Thyroid gland (tissue), 4 donors: ENCODE results near the gene MYLK2. TPM values are rescaled to one million over a fixed set of nuclear protein-coding genes. Genes with fewer than 3 reads are reported as not detected.

Experiments used
- DNase-seq, 2 donors: peaks; one replicate each; pipeline ENCODE4 v3.0.0-alpha.2; 2019
- H3K27ac ChIP-seq, 3 donors: fragments of 200-600 bp; sonication (generic); 1 replicate in 2 of 3; 2 replicates in 1 of 3; pipeline ENCODE4 v1.5.1; 2016 to 2019; ENCODE audit warnings: mild to moderate bottlenecking in 1 of 3, moderate library complexity in 1 of 3
- H3K27me3 ChIP-seq: fragments of 200-600 bp; sonication (generic); one replicate; pipeline ENCODE4 v1.5.1; 2019
- H3K36me3 ChIP-seq, 2 donors: fragments of 200-600 bp; sonication (generic); one replicate each; pipeline ENCODE4 v1.5.1; 2016 to 2019
- H3K4me1 ChIP-seq, 2 donors: fragments of 200-600 bp; sonication (generic); one replicate each; pipeline ENCODE4 v1.5.1; 2017 to 2019
- H3K4me3 ChIP-seq, 3 donors: fragments of 200-600 bp; sonication (generic); replicated peaks in 1 of 3; 1 replicate in 2 of 3; 2 replicates in 1 of 3; pipeline ENCODE4 v1.5.1; 2016; ENCODE audit warnings: mild to moderate bottlenecking in 1 of 3
- H3K9me3 ChIP-seq: fragments of 200-600 bp; sonication (generic); one replicate; pipeline ENCODE4 v1.5.1; 2017
- POLR2A ChIP-seq, 2 donors: fragments of 450-650 bp; IDR thresholded peaks; one replicate each; pipeline ENCODE4 v1.6.1; 2017; ENCODE audit warnings: antibody characterized with exemption in 2 of 2, mild to moderate bottlenecking in 2 of 2, moderate library complexity in 1 of 2
- WGBS, 2 donors: methylation state at CpG; one replicate each; pipeline ENCODE4 v1.1.5; 2017; 5-methylcytosine and 5-hydroxymethylcytosine counted together
- intact Hi-C: fragments of 100-400 bp; cut with DNase I; formaldehyde crosslinking; loops from one replicate; pipeline ENCODE4 v1.15.1; 2023
- total RNA-seq, 4 donors: library from RNA; depleted of rRNA; stranded (reverse); fragments of >200 nt; gene quantifications; one replicate each; pipeline ENCODE4 v1.2.3, GENCODE V29; 2016
- TF ChIP-seq, protein P1 (sequence below), 6 experiments: fragments of 200-600 bp in 3 of 6; fragments of 450-650 bp in 3 of 6; sonication (generic) in 3 of 6; IDR thresholded peaks; one replicate each; pipeline ENCODE4 v1.5.1; 2016 to 2019; ENCODE audit warnings: antibody characterized with exemption in 6 of 6, mild to moderate bottlenecking in 2 of 6, inconsistent platforms in 1 of 6, moderate library complexity in 1 of 6

MYLK2 gene
- total RNA-seq, 4 donors from 2014 or later, result 0.22 to 0.83 TPM; not detected in 2

DNA sequence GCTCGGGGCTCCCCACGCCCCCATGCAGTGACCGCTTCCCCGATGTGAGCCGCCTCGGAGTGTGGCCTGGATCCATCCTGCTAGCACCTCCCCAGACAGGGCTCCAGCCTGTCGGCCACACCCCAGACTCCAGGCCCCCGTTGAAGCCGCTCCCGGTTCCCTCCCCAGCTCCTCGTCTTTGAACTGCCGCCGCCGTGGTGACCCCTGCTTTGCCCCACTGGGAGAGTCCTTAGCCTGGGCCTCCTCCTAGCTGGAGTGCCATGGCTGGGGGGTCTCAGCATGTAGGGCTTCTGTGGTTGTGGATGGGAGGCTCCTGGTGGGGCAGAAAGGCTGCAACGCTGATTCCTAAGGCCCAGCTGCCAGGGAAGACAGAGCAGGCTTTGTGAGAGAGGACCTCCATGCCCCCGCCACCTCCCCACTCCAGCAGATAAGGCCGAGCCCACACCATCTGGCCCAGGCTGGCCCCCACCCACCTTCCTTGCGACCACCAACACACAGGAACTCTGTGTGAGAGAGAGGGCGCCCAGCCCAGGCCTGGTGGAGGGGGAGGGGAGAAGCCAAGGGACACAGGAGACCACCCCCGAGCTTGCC lies 14.9 kb downstream of the MYLK2 start:
- DNase-seq, result no peak
- Histone ChIP-seq H3K27me3 (no peaks in the 10 kb centered on the region), H3K36me3 (no peaks in the 10 kb centered on the region), H3K4me1 (peaks cover 0 to 32% of the 10 kb centered on the region in 2 donors), H3K4me3 (no peak overlapping the region), H3K9me3 (no peaks in the 10 kb centered on the region), H3K27ac (no peak overlapping the region)
- intact Hi-C loops, result loop anchor here (10.0 kb wide), 2 partner anchors 89 to 199 kb away; partner anchors contain the start of gene COX4I2
- TF ChIP-seq, protein P1, sequence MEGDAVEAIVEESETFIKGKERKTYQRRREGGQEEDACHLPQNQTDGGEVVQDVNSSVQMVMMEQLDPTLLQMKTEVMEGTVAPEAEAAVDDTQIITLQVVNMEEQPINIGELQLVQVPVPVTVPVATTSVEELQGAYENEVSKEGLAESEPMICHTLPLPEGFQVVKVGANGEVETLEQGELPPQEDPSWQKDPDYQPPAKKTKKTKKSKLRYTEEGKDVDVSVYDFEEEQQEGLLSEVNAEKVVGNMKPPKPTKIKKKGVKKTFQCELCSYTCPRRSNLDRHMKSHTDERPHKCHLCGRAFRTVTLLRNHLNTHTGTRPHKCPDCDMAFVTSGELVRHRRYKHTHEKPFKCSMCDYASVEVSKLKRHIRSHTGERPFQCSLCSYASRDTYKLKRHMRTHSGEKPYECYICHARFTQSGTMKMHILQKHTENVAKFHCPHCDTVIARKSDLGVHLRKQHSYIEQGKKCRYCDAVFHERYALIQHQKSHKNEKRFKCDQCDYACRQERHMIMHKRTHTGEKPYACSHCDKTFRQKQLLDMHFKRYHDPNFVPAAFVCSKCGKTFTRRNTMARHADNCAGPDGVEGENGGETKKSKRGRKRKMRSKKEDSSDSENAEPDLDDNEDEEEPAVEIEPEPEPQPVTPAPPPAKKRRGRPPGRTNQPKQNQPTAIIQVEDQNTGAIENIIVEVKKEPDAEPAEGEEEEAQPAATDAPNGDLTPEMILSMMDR (IDR thresholded peaks at IDR 0.05), result no peak
- no peak for TF ChIP-seq POLR2A (IDR thresholded peaks at IDR 0.05)
- WGBS, 2 donors, result 75 to 86% methylated on average over 14 to 17 of the region's 20 CpGs

DNA sequence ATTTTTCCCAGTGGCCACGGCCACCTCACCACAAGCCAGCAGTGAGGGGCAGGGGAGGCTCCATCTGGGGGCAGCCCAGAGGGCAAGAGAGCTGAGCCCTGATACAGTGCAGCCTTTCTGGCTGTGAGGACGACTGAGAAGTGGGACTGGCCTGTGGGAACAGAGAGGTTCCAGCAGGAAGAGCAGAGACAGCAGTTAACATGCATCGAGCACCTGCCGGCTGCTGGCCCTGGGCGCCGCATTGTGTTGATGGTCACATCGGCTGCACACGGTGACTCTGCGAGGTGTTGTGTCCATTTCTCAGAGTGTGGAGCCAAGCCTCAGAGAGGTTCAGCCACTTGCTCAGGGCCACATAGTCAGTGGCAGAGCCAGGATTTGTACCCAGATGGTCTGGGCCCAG lies 16.4 kb downstream of the MYLK2 start:
- Histone ChIP-seq H3K36me3 (no peaks in the 10 kb centered on the region), H3K27me3 (no peaks in the 10 kb centered on the region), H3K4me1 (peaks cover 0 to 32% of the 10 kb centered on the region in 2 donors), H3K27ac (no peak overlapping the region), H3K4me3 (no peak overlapping the region), H3K9me3 (no peaks in the 10 kb centered on the region)
- no peak for DNase-seq
- 68 to 88% methylated on average over 4 to 6 of the region's 9 CpGs for WGBS, 2 donors
- no peak for TF ChIP-seq POLR2A (IDR thresholded peaks at IDR 0.05)
- TF ChIP-seq, protein P1 (IDR thresholded peaks at IDR 0.05), result no peak
- intact Hi-C loops, result loop anchor here (10.0 kb wide), 2 partner anchors 91 to 201 kb away; partner anchors contain the start of gene COX4I2

DNA sequence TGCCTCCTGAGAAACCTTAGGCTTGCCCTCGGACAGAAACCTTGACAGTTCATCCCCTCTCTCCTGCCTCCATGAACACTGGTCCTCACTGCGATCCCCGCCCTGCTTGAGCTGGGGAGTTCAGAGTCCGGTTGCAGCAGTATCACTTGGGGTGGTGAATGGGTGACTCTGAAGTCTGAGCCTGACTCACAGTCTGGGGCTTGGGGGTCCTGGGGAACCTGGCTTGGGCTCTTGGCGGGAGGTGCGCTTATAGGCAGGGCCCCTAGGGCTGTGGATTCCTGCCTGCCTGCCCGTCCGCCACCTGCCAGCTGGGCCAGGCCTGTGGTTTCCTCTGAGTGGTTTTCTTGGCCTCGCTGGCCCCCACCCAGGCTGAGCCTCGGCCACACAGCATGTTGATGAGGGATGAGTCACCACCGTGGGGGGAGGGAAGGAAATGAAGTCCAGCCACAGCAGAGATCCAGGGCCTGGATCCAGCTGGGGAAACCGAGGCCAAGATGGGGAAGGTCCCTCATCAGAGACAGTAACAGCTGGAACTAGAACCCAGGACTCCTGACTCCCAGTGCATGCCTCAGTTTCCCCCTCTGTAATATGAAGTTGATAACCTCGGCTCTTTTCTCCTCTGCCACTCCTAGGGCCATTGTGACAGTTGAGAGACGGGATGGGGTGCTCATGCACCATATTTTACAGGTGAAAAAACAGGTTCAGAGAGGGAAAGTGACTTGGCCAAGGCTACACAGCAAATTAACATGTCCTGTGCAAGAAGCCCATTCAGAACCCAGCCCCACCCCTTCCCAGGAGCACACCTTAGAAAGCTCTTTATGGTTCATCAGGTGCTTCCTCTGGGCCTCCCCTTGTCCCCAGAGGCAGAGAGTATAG lies 17.1 kb downstream of the MYLK2 start:
- DNase-seq, result peak; percentile 46 to 55
- no peak overlapping the region for H3K4me3 ChIP-seq
- H3K4me1 ChIP-seq, result peaks cover 0 to 32% of the 10 kb centered on the region in 2 donors
- intact Hi-C loops, result loop anchor here (10.0 kb wide), 2 partner anchors 91 to 201 kb away; partner anchors contain the start of gene COX4I2
- H3K27me3 ChIP-seq, result no peaks in the 10 kb centered on the region
- no peaks in the 10 kb centered on the region for H3K9me3 ChIP-seq
- no peaks in the 10 kb centered on the region for H3K36me3 ChIP-seq
- TF ChIP-seq, protein P1 (IDR thresholded peaks at IDR 0.05), result no peak
- TF ChIP-seq POLR2A (IDR thresholded peaks at IDR 0.05), result no peak
- no peak overlapping the region for H3K27ac ChIP-seq
- 55 to 69% methylated on average over 6 to 11 of the region's 14 CpGs for WGBS, 2 donors

DNA sequence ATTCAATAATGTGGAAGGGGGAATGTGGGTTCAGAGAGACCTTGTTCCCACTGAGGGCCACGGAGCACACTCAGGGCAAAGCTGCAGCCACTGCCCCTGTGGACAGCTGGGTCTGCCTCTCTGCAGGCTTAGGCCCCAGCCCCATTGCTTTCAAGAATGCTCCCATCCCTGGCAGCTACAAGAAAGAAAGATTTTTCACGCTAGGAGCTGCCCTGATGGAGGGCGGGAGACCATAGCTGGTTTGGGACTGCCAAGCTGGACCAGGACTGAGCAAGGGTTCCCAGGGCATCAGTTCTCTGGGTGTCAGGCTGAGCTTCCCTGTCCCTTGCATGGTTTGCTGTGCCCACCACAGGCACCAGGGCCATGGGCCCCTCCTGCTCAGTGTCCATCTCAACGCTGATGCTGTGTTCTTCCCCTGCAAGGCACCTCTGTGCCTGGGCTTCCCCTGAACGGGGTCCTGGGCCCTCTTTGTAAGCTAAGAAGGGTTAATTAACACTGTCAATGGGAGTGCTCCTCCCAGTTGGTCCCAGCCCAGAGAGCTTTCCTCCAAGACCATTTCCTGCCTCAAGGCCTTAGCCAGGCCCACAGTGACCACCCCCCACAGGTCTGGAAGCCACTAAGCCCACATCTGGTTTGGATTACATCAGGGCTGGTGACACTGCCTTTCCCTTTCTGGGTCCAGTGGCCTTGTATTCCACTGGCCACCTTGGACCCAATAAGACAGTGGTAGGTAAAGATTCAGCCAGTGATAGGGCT lies 17.9 kb downstream of the MYLK2 start:
- no peaks in the 10 kb centered on the region for H3K9me3 ChIP-seq
- no peak for TF ChIP-seq POLR2A (IDR thresholded peaks at IDR 0.05)
- TF ChIP-seq, protein P1 (IDR thresholded peaks at IDR 0.05), result no peak
- H3K36me3 ChIP-seq, result no peaks in the 10 kb centered on the region
- peaks cover 0 to 32% of the 10 kb centered on the region in 2 donors for H3K4me1 ChIP-seq
- WGBS, 2 donors, result 59 to 77% methylated on average over 3 to 5 of the region's 5 CpGs
- H3K4me3 ChIP-seq, result no peak overlapping the region
- no peak overlapping the region for H3K27ac ChIP-seq
- H3K27me3 ChIP-seq, result no peaks in the 10 kb centered on the region
- intact Hi-C loops, result loop anchor here (10.0 kb wide), 2 partner anchors 92 to 202 kb away; partner anchors contain the start of gene COX4I2
- no peak for DNase-seq
